HG03432 (cell line): ENCODE data around the gene TICAM1.
"Not testable (repeated sequence)": the region's sequence is repeated elsewhere in the genome, so short reads cannot be mapped to it uniquely, and the experiment has no call there.

Source experiments
- ATAC-seq: cut with Tn5 transposase; IDR thresholded peaks from one replicate; pipeline ENCODE4 v1.9.1; 2021; ENCODE audit warnings: mild to moderate bottlenecking, moderate library complexity; ENCODE audit not compliant: unreplicated experiment

TICAM1 gene

DNA sequence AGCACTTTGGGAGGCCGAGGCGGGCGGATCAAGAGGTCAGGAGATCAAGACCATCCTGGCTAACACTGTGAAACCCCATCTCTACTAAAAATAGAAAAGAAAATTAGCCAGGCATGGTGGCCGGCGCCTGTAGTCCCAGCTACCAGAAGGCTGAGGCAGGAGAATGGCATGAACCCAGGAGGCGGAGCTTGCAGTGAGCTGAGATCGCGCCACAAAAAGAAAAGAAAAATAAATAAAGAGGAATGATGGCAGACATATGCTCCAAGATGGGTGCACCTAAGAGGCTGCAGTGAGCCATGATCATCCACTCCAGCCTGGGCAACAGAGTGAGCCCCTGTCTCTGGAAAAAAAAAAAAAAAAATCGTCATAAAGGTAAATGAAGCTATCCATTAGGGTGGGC, 14.5 kb upstream of the TICAM1 start:
- ATAC-seq = not testable (repeated sequence)

DNA sequence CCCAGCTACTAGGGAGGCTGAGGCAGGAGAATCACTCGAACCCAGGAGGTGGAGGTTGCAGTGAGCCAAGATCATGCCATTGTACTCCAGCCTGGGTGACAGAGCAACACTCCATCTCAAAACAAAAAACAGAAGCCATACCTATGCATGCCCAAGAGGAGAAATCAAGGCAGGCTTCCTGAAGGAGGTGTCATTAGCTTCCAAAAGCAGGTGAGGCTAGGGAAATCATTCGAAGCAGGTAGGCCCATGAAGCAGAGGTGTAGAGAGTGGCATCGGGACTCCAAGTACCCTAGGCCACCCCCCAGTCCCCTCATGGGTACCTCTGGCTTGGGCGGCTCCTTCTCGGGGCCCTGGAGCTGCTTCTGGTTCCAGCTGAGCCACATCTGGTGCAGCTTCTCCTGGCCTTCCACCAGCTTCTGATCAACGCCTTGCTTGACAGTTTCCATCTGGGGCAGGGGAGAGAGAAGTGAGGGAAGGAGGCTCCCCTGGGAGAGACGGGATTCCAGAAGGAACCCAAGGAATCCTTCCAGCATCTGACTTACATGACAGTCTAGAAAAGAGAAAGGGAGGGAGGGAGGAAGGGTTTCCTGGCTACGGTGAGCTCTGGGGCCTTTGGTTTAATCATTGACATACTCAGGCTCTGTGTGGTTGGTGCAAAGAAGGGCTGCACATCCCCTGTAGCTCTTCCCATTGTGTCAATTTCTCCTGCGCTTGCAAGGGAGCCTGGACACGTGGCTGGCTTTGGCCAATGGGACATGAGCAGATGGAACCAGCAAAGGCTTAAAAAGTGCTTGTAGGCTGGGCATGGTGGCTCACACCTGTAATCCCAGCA, 13.1 kb upstream of the TICAM1 start:
- no peak for ATAC-seq

DNA sequence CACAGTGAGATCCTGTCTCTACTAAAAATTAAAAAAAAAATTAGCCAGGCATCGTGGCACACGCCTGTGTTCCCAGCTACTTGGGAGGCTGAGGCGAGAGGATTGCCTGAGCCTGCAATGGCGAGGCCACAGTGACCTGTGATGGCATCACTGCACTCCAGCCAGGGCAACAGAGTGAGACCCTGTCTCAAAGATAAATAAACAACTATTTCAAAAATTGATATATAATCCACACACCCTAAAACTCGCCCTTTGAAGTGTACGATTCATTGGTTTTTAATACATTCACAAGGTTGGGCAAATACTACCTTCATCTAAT, 12.1 kb upstream of the TICAM1 start:
- ATAC-seq = no peak

DNA sequence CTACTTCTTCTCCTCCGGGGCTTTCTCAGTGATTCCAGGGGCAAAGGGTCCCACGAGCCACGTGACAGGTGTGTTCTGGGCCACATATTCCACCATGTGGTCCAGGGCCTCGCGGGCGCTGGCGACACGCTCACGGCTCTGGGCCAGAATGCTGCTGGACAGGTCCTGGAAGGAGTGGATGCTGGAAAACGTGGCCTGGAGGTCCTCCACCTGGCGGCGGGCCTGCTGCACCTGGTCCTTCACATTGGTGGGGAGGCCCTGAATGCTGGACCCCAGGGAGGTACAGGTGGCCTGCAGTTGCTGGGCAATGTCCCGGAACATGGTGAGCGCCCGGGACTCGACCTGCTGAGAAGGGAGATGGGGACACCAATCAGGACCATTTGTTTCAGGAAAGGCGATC, 7.7 kb upstream of the TICAM1 start:
- ATAC-seq = no peak

DNA sequence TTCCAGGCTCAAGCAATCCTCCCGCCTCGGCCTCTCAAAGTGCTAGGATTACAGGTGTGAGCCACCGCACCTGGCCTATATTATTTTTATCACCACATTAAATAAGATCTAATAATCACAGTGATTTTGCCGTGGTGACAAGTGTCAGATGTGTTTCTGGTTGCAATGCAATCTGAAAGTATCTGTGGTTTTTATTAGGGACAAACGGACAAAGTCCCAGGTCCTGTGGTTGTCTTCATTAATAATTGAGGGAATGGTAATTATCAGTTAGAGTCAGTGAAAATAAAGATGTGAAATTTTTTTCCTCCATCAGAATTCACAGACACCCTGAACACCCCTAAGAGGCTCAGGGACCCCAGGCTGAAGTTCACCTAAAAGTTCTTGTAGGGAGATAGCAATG, 1.3 kb upstream of the TICAM1 start:
- ATAC-seq = no peak

DNA sequence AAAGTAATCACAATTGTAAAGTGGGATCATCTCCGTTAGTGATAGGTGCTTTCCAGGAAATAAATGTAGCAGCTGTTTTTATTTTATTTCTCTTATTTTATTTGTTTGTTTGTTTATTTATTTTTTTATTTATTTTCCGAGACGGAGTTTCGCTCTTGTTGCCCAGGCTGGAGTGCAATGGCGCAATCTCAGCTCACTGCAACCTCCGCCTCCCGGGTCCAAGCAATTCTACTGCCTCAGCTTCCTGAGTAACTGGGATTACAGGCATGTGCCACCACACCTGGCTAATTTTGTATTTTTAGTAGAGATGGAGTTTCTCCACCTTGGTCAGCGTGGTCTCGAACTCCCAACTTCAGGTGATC, 448 bp upstream of the TICAM1 start:
- not testable (repeated sequence) for ATAC-seq

DNA sequence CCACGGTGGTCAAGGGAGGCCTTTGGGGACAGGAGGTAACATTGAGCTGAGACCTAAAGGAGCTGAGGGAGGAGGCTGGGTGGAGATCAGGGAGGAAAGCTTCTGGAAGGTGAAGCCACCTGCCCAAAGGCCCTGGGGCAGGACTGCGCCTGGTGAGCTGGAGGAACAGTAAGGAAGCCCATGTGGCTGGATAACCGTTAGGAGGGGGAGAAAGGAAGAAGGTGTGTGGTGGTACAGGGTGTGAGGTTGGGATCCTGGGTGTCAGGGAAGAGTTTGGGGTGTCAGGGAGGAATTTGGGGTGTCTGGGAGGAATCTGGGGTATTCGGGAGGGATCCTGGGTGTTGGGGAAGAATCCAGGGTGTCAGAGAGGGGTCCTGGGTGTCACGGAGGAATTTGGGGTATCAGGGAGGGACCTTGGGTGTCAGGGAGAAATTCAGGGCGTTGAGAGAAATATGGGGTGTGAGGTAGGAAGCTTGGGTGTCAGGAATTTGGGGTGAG, 695 bp downstream of the TICAM1 start:
- no peak for ATAC-seq

DNA sequence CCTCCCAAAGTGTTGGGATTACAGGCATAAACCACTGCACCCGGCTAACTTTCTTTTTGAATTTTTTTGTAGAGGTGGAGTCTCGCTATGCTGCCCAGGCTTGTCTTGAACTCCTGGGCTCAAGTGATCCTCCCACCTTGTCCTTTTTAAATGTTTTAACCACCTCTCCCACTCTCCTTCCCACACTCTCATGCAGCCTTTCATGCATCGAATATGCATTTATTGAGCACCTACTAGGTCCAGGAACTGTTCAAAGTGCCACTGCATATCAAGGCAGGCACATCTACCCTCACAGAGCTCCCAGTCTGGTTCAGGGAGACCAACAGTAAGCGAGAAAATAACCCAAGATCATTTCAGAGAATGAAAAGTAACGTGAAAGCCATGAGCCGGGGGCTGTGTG, 1.2 kb downstream of the TICAM1 start:
- no peak for ATAC-seq

DNA sequence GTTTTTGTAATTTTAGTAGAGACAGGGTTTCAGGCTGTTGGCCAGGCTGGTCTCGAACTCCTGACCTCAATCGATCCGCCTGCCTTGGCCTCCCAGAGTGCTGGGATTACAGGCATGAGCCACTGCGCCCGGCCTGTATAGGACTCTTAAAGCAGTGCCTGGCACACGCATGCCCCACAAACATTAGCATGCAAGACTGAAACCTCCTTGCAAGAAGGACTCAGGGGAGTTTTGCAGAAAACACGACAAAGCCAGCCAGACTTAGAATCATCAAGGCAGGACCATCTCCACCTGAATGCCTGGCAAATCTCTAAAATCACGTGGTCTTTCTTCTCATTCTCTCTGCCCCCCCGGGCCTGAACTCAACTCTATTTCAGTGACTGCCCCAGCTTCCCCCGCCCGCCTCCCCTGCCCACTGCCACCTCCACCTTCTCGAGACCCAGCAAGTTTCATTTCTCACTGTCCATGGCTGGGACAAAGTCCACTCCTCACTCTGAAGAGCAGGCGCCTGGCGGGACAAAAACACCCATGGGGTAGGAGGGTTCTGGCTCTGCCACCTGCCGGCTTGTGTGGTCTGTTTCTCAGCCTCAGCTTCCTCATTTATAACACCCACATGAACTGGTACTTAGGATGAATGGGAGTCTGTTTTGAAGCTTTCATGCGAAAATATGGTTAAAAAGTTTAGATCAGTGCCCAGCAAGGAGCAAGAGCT, 2.4 kb downstream of the TICAM1 start:
- no peak for ATAC-seq

DNA sequence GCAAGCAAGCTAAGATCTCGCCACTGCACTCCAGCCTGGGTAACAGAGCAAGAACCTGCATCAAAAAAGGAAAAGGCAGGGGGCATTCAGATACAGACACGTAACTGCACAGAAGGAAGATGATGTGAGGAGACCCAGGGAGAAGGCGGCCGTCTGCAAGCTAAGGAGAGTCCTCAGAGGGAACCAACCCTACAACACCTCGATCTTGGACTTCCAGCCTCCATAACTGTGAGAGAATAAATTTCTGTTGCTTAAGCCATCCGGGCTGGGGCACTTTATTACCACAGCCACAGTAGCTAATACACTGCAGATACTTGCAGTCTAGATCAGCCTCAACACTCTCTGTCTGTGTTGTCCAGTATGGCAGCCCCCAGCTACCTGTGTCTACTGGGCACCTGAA, 7.9 kb downstream of the TICAM1 start:
- ATAC-seq = no peak

DNA sequence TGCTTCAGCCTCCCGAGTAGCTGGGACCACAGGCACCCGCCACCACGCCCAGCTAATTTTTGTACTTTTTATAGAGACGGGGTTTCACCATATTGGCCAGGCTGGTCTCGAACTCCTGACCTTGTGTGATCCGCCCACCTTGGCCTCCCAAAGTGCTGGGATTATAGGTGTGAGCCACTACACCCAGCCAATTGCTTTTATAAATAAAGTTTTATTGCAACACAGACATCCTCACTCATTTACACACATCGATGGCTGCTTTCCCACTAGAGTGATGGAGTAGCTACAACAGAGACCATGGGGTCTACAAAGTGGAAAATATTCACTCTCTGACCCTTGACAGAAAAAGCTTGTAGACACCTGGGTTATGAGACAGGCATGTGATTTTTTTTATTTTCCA, 9.2 kb downstream of the TICAM1 start:
- ATAC-seq = not testable (repeated sequence)

DNA sequence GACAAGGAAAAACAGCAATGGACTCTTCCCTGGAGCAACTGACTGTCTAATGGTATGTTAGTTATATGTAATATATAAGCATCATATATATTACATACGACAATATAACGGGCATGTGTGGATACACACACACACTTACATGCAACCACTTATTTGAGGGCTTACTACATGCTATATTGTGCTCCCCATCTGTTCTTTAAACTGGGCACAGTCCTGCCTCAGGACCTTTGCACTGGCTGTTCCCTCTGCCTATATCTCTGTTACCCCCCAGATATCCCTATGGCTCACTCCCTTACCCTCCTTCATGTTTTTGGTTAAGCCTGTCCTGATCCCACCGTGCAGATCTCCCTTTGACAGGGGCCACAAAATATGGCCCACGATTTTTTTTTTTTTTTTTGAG, 10.2 kb downstream of the TICAM1 start:
- ATAC-seq = no peak

DNA sequence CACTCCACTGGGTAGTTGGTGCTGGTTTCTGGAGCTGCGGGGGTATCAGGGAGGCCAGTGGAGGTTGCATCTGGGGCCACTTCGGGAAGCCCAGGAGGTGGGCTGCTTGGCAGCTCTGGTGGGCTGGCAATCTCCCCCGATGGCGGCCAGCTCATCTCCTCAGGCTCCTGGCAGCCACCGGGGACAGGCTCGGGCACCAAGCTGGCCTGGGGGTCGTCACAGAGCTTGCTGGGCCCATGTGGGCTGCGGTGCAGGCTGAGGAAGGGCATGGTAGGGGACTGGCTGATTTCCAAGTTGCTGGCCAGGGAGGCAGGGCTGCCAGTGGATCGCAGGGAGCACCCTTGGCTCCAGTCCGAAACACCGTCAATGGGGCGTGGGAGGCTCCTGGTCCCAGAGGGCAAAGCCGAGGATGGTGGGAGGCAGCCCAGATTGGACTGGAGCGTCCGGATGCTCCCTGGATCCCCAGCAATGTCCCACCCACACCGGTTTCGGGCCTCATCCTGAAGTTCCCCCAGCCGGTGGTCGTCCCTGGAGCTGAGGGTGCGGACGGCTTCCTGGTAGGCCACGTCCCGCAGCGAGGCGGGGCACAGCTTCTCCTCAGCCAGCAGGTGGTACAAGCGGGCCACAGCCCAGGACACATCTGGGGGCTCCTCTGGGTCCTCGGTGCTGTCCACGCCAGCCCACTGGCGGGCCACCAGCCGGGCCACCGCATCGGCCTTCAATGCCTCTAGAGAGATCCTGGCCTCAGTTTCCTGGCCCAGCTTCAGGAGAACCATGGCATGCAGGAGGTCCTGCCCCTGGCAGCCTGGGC, 13.8 kb downstream of the TICAM1 start:
- ATAC-seq = no peak

DNA sequence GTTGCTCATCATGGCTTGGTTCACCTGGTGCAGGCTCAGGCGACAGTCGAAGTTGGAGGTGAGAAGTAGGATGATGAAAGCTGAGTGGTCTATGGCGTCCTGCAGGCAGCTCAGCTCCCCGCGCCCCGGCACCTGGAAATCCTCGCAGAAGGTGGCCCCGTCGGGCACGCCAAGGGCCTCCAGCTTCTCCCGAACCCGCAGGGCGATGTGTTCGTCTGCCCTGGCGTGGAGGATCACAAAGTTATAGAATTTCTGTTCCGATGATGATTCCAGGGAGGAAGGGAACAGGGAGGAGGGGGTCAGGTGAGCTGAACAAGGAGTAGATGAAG, 14.6 kb downstream of the TICAM1 start:
- ATAC-seq = no peak

DNA sequence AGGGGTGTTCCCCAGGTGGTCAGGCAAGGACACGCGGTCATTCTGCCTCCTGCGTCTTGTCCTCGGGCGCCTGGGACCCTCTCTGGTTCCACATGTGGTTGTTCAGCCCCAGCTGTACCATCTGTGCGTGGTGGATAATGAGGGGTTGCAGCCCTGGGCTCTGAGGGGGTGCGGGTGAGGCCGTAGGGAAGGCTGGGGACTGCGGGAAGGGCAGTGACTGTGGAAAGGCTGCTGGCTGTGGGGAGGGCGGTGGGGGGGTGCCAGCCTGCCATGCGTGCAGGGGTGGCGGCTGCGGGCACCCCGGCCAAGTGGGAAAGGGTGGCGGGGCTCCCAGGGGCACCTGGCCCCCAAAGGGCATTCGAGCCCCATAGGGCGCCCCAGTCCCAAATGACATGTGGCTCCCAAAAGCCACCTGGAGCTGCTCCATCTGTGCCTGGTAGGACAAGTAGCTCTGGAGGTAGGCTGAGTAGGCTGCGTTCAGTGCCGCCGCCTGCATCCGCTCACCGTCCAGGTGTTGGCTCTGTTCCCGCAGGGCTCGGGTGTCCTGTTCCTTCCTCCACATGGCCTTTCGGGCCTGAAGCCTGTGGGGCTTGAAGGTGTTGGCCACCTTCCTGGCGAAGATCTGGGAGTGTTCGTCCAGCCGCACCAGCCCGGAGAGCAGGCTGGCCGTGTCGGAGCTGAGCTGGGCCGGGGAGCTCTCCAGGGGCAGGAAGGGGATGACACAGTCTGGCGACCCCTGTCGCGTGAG, 15.1 kb downstream of the TICAM1 start:
- ATAC-seq = no peak

DNA sequence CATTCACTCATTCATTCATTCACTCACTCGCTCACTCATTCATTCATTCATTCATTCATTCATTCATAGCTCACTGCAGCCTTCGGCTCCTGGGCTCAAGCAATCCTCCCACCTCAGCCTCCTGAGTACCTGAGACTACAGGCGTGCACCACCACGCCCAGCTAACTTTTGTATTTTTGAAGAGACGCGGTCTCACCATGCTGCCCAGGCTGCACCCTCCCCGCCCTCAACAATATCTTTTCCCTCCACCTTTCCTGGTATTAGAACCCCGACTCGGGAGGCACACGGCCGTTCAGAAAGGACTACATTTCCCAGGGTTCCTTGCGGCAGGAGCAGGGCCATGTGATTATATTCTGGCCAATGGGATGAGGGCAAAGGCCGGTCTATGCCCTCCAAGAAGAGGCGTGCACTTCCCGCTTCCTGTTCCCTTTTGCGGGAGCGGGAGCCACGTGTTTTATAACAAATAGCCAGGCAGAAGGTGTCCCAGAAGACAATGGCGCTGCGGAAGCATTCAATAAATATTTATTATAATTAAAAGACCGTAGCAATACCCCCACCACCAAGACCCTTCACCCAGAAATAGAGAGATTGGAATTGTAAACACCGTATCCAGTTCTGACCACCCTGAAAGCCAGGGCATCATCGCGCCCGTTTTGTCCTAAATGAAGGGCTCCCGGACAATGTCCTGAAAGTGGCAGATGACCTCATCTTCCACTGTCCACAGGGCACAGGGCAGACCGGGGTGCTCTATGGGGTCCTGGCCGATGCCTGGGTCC, 15.9 kb downstream of the TICAM1 start:
- no peak for ATAC-seq

DNA sequence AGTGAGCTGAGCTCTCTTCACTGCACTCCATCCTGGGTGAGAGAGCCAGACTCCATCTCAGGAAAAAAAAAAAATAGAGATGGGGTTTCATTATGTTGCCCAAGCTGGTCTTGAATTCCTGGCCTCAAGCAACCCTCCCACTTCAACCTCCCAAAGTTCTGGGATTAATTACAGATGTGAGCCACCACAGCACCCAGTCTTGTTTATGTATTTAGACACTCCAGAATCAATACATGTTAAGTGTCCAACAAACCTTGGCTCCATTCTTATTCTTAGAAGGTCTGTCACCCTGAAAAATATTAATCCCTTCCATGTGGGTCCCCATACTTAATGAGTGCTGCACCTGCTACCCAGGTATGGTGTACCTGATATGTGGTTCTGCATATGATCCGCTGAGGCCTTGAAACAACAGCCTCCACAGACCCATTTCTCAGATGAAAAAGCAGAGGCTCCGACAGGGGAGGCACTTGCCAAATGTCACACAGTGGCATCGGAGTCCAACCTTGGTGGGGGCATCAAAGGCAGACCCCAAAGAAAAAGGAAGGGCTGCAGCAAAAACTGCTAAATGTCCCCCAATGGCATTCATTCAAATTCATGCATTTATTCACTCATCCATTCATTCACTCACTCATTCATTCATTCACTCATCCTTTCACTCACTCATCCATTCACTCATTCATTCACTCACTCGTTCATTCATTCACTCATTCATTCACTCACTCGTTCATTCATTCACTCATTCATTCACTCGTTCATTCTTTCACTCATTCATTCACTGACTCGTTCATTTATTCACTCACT, 16.7 kb downstream of the TICAM1 start:
- ATAC-seq = no peak

DNA sequence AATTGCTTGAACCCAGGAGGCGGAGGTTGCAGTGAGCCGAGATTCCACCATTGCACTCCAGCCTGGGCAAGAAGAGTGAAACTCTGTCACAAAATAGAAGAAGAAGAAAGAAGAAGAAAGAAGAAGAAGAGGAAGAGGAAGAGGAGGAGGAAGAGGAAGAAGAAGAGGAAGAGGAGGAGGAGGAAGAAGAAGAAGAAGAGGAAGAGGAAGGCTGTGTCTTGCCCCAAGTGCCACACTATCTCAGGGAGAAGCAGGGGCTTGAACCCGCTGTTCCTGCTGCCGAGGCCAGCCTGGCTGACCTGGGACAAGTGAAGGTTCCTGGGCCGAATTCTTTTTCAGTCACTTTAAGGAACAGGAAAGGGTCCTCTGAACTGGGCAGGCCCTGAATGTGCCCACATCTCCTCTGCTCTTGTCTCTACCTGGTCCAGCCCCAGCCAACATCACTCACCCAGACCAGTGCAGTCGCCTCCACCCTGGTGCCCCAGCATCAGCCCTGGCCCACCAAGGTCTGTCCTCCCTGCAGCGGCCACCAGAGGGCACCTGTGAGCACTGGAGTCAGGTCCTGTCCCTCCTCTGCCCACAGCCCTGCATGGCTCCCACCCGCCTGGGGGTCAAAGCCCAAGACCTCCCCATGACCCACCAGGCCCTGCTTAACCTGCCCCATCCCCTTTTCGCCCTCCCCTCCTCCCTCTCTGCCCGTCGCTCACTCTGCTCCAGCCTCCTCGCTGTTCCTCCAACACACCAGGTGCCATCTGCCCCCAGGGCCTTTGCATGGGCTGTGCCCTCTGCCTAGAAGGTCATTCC, 20.0 kb downstream of the TICAM1 start:
- ATAC-seq = no peak

DNA sequence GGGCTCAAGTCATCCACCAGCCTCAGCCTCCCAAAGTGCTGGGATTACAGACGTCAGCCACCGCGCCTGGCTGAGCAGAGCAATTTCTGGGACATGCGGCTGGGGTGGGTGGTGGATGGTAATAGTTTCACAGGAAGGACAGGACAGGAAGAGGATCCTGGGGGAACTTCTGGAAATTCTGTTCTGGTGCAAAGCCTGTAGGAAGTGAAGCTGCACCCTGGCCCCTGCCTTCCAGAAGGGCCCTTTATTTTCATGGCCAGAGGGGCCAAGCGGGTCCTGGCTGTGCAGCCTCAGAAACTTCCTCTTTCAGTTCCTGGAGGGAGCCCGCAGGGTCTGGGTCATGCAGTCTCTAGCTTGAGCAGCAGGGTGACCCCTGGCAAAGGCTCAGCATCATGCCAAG, 24.3 kb downstream of the TICAM1 start:
- no peak for ATAC-seq
